Measurements from ENCODE around the gene ABLIM1. TPM values are rescaled to one million over a fixed set of nuclear protein-coding genes. Genes with fewer than 3 reads are reported as not detected.
A peak's percentile ranks its signal among the peaks of the same experiment; 100 is the strongest.

Gene ABLIM1
- total and polyA plus RNA-seq, 4 donors = 20.0 to 135 (median 59.9) TPM

DNA sequence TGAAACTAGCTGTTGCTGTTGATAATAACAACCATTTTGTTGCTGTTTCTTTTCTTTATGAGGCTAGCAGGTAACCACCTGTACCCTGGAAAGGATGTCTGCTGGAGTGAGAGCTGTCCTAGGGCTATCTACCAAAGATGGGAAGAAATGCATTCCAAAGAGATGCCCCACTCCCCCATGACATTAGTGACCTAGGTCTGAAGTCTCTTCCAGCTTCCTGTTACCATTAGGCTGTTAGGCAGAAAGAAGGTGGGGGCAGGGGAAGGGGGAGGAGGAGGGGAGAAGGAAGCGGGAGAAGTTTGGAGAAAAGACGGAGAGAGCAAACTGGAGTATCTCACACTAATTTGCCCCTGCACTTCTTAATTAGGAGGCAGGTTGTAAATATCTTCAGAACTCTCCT lies 118.5 kb downstream of the ABLIM1 start:
- ATAC-seq (ENCODE audit: insufficient read depth, low FRiP score) = no peak
- TF ChIP-seq, protein P1, sequence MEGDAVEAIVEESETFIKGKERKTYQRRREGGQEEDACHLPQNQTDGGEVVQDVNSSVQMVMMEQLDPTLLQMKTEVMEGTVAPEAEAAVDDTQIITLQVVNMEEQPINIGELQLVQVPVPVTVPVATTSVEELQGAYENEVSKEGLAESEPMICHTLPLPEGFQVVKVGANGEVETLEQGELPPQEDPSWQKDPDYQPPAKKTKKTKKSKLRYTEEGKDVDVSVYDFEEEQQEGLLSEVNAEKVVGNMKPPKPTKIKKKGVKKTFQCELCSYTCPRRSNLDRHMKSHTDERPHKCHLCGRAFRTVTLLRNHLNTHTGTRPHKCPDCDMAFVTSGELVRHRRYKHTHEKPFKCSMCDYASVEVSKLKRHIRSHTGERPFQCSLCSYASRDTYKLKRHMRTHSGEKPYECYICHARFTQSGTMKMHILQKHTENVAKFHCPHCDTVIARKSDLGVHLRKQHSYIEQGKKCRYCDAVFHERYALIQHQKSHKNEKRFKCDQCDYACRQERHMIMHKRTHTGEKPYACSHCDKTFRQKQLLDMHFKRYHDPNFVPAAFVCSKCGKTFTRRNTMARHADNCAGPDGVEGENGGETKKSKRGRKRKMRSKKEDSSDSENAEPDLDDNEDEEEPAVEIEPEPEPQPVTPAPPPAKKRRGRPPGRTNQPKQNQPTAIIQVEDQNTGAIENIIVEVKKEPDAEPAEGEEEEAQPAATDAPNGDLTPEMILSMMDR (IDR thresholded peaks at IDR 0.05; ENCODE audit: control extremely low read depth, extremely low read depth) = no peak
- peaks cover 0 to 10% (median 3%) of the 10 kb centered on the region in 4 donors for H3K36me3 ChIP-seq (ENCODE audit: control insufficient read depth in 4 of 4, insufficient read depth in 4 of 4, low read length in 4 of 4)

DNA sequence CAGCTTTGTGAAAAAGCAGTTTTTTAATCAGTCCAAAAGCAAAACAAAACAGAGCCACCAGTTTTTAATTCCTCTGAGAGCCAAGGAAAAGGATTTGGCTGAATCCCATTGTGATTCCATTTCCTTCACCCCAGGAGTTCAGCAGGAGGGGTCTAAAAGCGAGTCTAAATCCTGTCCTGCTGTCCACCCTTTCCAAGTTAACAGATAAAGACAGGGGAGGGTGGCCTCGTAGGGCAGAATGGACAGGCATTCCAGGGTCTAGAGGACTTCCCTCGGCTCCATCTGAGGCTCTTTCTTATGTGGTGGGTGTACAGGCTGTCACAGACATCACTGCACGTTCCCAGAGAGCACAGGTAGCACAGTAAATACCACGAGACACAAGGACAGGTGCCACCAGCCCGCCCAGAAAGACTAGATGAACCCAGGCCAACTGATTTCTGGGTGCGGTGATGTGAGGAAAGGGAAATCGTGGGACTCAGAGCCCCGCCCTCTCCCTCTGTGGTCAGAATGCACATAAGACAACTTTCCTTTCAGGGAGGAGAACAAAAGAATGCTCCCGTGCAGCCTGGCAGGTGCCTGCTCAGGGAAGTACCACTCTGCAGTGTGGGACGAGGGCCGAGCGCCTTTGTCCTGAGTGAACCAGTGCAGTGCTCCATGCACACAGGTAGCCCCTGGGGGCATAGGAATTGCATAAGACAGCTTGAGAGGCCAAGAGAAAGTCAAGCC lies 119.7 kb downstream of the ABLIM1 start:
- Histone ChIP-seq H3K27ac (ENCODE audit: low read depth in 1 of 2, low read length in 1 of 2) (peak overlapping the region; percentile 4 to 59), H3K4me1 (ENCODE audit: control insufficient read depth in 5 of 5, insufficient read depth in 5 of 5, low read length in 5 of 5) (peaks cover 3 to 31% (median 9%) of the 10 kb centered on the region in 5 donors), H3K27me3 (ENCODE audit: control insufficient read depth in 3 of 3, insufficient read depth in 3 of 3, low read length in 2 of 3) (no peaks in the 10 kb centered on the region), H3K36me3 (ENCODE audit: control insufficient read depth in 4 of 4, insufficient read depth in 4 of 4, low read length in 4 of 4) (peaks cover 0 to 7% (median 2%) of the 10 kb centered on the region in 4 donors), H3K9ac (ENCODE audit: insufficient read depth in 1 of 2, low read length in 2 of 2) (no peak overlapping the region), H3K9me3 (ENCODE audit: control insufficient read depth in 4 of 4, insufficient read depth in 3 of 4, low read length in 3 of 4) (peaks cover 0 to 2% (median 0%) of the 10 kb centered on the region in 4 donors), H3K4me3 (no peak overlapping the region)
- no peak for ATAC-seq (ENCODE audit: insufficient read depth, low FRiP score)
- no peak for DNase-seq
- 33 to 52% methylated on average over 13 of the region's 13 CpGs for WGBS, 2 donors
- TF ChIP-seq, protein P1 (IDR thresholded peaks at IDR 0.05; ENCODE audit: control extremely low read depth, extremely low read depth) = no peak

More for the DNA sequence above, 118.5 kb downstream of the ABLIM1 start:
- DNase-seq = no peak
- Histone ChIP-seq H3K9ac (ENCODE audit: insufficient read depth in 1 of 2, low read length in 2 of 2) (no peak overlapping the region), H3K27me3 (ENCODE audit: control insufficient read depth in 3 of 3, insufficient read depth in 3 of 3, low read length in 2 of 3) (no peaks in the 10 kb centered on the region), H3K9me3 (ENCODE audit: control insufficient read depth in 4 of 4, insufficient read depth in 3 of 4, low read length in 3 of 4) (peaks cover 0 to 2% (median 0%) of the 10 kb centered on the region in 4 donors), H3K4me3 (no peak overlapping the region), H3K27ac (ENCODE audit: low read depth in 1 of 2, low read length in 1 of 2) (peak overlapping the region in 1 of 2 donors; percentile 84), H3K4me1 (ENCODE audit: control insufficient read depth in 5 of 5, insufficient read depth in 5 of 5, low read length in 5 of 5) (peaks cover 0 to 26% (median 9%) of the 10 kb centered on the region in 5 donors)
- whole genome bisulfite sequencing, 2 donors = 91 to 96% methylated on average over 2 of the region's 2 CpGs

DNA sequence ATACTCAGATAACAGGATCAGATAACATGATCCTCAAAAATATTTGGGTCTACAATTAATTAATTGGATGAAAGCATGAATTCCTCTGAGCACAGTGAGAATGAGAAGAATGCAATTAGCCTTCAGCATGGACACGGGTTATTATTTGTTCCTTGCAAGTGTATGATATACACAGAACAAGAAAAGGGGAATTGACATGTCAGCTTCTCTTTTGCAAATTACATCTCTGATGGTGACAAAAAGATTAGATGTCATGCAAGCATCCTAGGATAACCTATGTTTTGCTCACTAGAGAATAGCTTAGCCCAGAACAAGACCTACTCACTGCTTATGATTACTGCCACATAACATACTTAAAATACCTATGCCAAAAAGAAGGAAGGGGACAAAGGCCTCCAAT lies 120.3 kb downstream of the ABLIM1 start:
- Histone ChIP-seq H3K27me3 (ENCODE audit: control insufficient read depth in 3 of 3, insufficient read depth in 3 of 3, low read length in 2 of 3) (no peaks in the 10 kb centered on the region), H3K27ac (ENCODE audit: low read depth in 1 of 2, low read length in 1 of 2) (no peak overlapping the region), H3K4me1 (ENCODE audit: control insufficient read depth in 5 of 5, insufficient read depth in 5 of 5, low read length in 5 of 5) (peaks cover 3 to 31% (median 9%) of the 10 kb centered on the region in 5 donors), H3K36me3 (ENCODE audit: control insufficient read depth in 4 of 4, insufficient read depth in 4 of 4, low read length in 4 of 4) (peaks cover 0 to 10% (median 2%) of the 10 kb centered on the region in 4 donors), H3K4me3 (no peak overlapping the region), H3K9ac (ENCODE audit: insufficient read depth in 1 of 2, low read length in 2 of 2) (no peak overlapping the region), H3K9me3 (ENCODE audit: control insufficient read depth in 4 of 4, insufficient read depth in 3 of 4, low read length in 3 of 4) (peaks cover 0 to 2% (median 0%) of the 10 kb centered on the region in 4 donors)
- TF ChIP-seq, protein P1 (IDR thresholded peaks at IDR 0.05; ENCODE audit: control extremely low read depth, extremely low read depth) = no peak
- 65 to 66% methylated on average over 1 of the region's 1 CpG for WGBS, 2 donors
- ATAC-seq (ENCODE audit: insufficient read depth, low FRiP score) (no peak), DNase-seq (no peak)
